RWPE1 (cell line): ENCODE data around the gene BMAL1.
"Not testable (repeated sequence)": the region's sequence is repeated elsewhere in the genome, so short reads cannot be mapped to it uniquely, and the experiment has no call there.

Experiments used
- CTCF ChIA-PET: fragments of 350-600 bp; sonication (Branson Sonifier 250); formaldehyde crosslinking; extraction: SDS; loops from one replicate; lab custom pipeline; 2021; lab: Yijun Ruan, JAX
- POLR2A ChIA-PET: fragments of 400-600 bp; formaldehyde crosslinking; extraction: SDS; loops from one replicate; lab custom pipeline; 2020; ENCODE audit warnings: antibody characterized with exemption; ENCODE audit not compliant: low non-redundant PET; lab: Yijun Ruan, JAX
- DNase-seq: peaks from one replicate; pipeline ENCODE4 v3.0.0; 2012; ENCODE audit warnings: low spot score
- H3K27ac ChIP-seq: fragments of 450-650 bp; 2 replicates; pipeline ENCODE4 v1.5.1; 2017
- CTCF ChIP-seq: fragments of 450-650 bp; conservative IDR thresholded peaks from 2 replicates; pipeline ENCODE4 v1.5.1; 2017; ENCODE audit warnings: low read depth, mild to moderate bottlenecking

BMAL1 gene

GRCh38 chr11:13249992-13250391 lies 27.6 kb upstream of the BMAL1 start:
- peak; percentile 38 for DNase-seq
- no peak overlapping the region for H3K27ac ChIP-seq
- POLR2A ChIA-PET: no interaction called here
- TF ChIP-seq CTCF: no peak
- CTCF ChIA-PET: interaction anchor here (0.7 to 1.3 kb wide), 3 partner anchors 12 to 95 kb away, joined by 3 to 4 read pairs (median 3); no protein-coding TSS in a partner anchor

- TF ChIP-seq CTCF: no peak
- CTCF ChIA-PET: interaction anchor here (0.6 kb wide), 1 partner anchor 13 kb away, joined by 4 read pairs; no protein-coding TSS in a partner anchor
- H3K27ac ChIP-seq: no peak overlapping the region
- POLR2A ChIA-PET: no interaction called here
- no peak for DNase-seq
These were observed 25.6 kb upstream of the BMAL1 start for GRCh38 chr11:13251966-13252365.

- no peak for DNase-seq
- no peak for TF ChIP-seq CTCF
- POLR2A ChIA-PET: no interaction called here
- no peak overlapping the region for H3K27ac ChIP-seq
- CTCF ChIA-PET: interaction anchor here (0.6 kb wide), 1 partner anchor 12 kb away, joined by 4 read pairs; no protein-coding TSS in a partner anchor
These were observed 25.2 kb upstream of the BMAL1 start for GRCh38 chr11:13252438-13252837.

- no peak for DNase-seq
- POLR2A ChIA-PET: no interaction called here
- TF ChIP-seq CTCF: no peak
- CTCF ChIA-PET: interaction anchor here (0.8 to 2.1 kb wide), 2 partner anchors 45 to 46 kb away, joined by 6 read pairs; no protein-coding TSS in a partner anchor
- no peak overlapping the region for H3K27ac ChIP-seq
These were observed 21.4 kb upstream of the BMAL1 start for GRCh38 chr11:13256216-13256615.

- H3K27ac ChIP-seq: peak overlapping the region; percentile 49; the same call in 1 of the 2 replicates
- DNase-seq, POLR2A ChIA-PET: not testable (repeated sequence)
- CTCF ChIA-PET: interaction anchor here (0.6 kb wide), 1 partner anchor 75 kb away, joined by 4 read pairs; no protein-coding TSS in a partner anchor
These were observed 19.5 kb upstream of the BMAL1 start for GRCh38 chr11:13258061-13258460.

- peak overlapping the region; percentile 59 for H3K27ac ChIP-seq
- CTCF ChIA-PET: no interaction called here
- no peak for DNase-seq
- no peak for TF ChIP-seq CTCF
- POLR2A ChIA-PET: no interaction called here
These were observed 18.7 kb upstream of the BMAL1 start for GRCh38 chr11:13258855-13259254.

GRCh38 chr11:13259374-13259773 lies 18.2 kb upstream of the BMAL1 start:
- H3K27ac ChIP-seq: peak overlapping the region; percentile 100; the same call in 1 of the 2 replicates
- TF ChIP-seq CTCF: no peak
- CTCF ChIA-PET: no interaction called here
- DNase-seq: no peak
- POLR2A ChIA-PET: no interaction called here
